Parathyroid adenoma (tissue), 2 donors: ENCODE results near the gene GPT2.

ENCODE experiments used
- H2AFZ ChIP-seq: fragments of 300-600 bp; sonication (generic); one replicate; pipeline ENCODE4 v1.7.0; 2017; ENCODE audit warnings: antibody characterized with exemption, mild to moderate bottlenecking
- H3K27ac ChIP-seq: fragments of 300-600 bp; sonication (generic); one replicate; pipeline ENCODE4 v1.7.0; 2017
- H3K27me3 ChIP-seq: fragments of 300-600 bp; sonication (generic); one replicate; pipeline ENCODE4 v1.7.0; 2017; ENCODE audit warnings: low read length; ENCODE audit not compliant: control insufficient read depth, insufficient read depth
- H3K36me3 ChIP-seq: fragments of 300-600 bp; sonication (generic); one replicate; pipeline ENCODE4 v1.7.0; 2017; ENCODE audit warnings: low read length; ENCODE audit not compliant: control insufficient read depth, insufficient read depth
- H3K4me1 ChIP-seq: fragments of 300-600 bp; sonication (generic); one replicate; pipeline ENCODE4 v1.7.0; 2017; ENCODE audit warnings: control low read depth
- H3K4me2 ChIP-seq: fragments of 300-600 bp; sonication (generic); one replicate; pipeline ENCODE4 v1.7.0; 2017; ENCODE audit warnings: low read length
- H3K4me3 ChIP-seq: fragments of 300-600 bp; sonication (generic); one replicate; pipeline ENCODE4 v1.7.0; 2017; ENCODE audit warnings: low read depth, low read length
- H3K79me2 ChIP-seq: fragments of 300-600 bp; sonication (generic); one replicate; pipeline ENCODE4 v1.7.0; 2017; ENCODE audit warnings: control low read depth
- H3K9ac ChIP-seq: fragments of 300-600 bp; sonication (generic); one replicate; pipeline ENCODE4 v1.7.0; 2017; ENCODE audit warnings: mild to moderate bottlenecking
- H3K9me3 ChIP-seq: fragments of 300-600 bp; sonication (generic); one replicate; pipeline ENCODE4 v1.7.0; 2017; ENCODE audit warnings: low read length; ENCODE audit not compliant: control insufficient read depth
- CTCF ChIP-seq: fragments of 300-600 bp; sonication (generic); IDR thresholded peaks from one replicate; pipeline ENCODE4 v1.7.0; 2017; ENCODE audit warnings: antibody characterized with exemption, mild to moderate bottlenecking
- donor health status: primary hyperparathyroidism.

GPT2 gene

DNA sequence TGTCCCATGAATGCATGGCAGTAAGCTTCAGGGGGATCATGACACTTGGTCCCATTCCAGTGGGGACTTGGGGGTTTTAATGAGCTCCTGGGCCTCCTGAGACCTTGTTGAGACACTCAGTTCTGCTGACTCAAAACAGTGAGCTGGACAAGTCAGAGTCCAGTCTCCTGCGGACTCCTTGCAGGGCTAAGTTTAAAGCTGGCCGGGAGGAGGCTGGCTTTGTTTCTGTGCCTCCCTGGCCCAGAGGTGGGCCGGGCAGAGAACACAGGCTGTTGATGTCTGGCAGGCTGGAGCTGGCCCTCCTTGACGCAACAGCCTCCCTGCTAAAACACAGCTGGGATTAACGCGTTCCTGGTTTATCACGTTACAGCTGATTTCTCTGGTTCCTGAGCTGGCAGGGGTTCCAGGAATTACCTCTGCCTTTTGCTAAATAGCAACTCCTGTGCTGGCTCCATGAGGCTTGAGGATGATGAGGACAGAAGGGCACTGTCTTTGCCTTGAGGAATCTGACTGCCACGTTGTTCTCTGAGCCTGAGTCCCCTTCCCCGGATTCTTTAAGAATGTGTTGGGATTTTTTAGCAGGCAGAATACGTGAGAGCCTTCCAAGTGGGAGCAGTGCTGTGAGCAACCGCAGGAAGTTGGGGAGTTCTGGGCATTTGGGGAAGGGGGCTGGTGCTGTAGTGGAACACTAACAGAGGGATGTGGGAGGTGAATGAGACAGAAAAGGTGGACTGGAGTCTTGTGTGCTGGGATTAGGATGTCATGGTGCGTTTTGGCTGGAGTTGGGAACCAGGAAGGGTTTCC is 2.0 kb downstream of the GPT2 start:
- no peak overlapping the region for H3K4me2 ChIP-seq
- no peaks in the 10 kb centered on the region for H3K36me3 ChIP-seq
- H3K4me1 ChIP-seq, result peaks cover 15% of the 10 kb centered on the region
- no peak overlapping the region for H3K9ac ChIP-seq
- H2AFZ ChIP-seq, result no peak overlapping the region
- no peaks in the 10 kb centered on the region for H3K27me3 ChIP-seq
- TF ChIP-seq CTCF, result no peak
- H3K9me3 ChIP-seq, result no peaks in the 10 kb centered on the region
- H3K4me3 ChIP-seq, result no peak overlapping the region
- H3K79me2 ChIP-seq, result peaks cover 9% of the 10 kb centered on the region
- no peak overlapping the region for H3K27ac ChIP-seq

GRCh38 chr16:46886764-46887523 is 2.8 kb downstream of the GPT2 start:
- H3K27me3 ChIP-seq, result no peaks in the 10 kb centered on the region
- no peak for TF ChIP-seq CTCF
- peaks cover 15% of the 10 kb centered on the region for H3K4me1 ChIP-seq
- H2AFZ ChIP-seq, result no peak overlapping the region
- H3K9ac ChIP-seq, result no peak overlapping the region
- H3K4me2 ChIP-seq, result no peak overlapping the region
- H3K36me3 ChIP-seq, result no peaks in the 10 kb centered on the region
- H3K4me3 ChIP-seq, result no peak overlapping the region
- H3K79me2 ChIP-seq, result peaks cover 9% of the 10 kb centered on the region
- no peaks in the 10 kb centered on the region for H3K9me3 ChIP-seq
- no peak overlapping the region for H3K27ac ChIP-seq

DNA sequence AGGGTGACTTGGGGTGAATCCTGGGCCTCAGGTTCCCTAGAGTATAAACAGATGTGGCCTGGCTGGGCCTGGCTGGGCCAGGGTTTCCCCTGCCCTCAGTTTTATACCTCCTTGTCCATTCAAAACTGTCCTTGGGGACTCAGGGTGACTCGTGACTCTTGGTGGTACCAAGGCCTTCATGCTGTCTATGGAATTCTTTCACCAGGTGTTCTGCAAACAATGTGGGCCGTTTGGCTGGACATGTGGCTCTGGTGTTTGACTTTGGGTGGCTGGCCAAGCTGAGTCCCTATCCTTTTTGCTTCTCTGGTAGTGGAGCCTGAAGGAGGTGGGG is 3.3 kb downstream of the GPT2 start:
- no peak for TF ChIP-seq CTCF

GRCh38 chr16:46889245-46889941 is 5.2 kb downstream of the GPT2 start:
- Histone ChIP-seq H3K27me3 (no peaks in the 10 kb centered on the region), H3K27ac (no peak overlapping the region), H3K79me2 (peaks cover 9% of the 10 kb centered on the region), H3K4me2 (no peak overlapping the region), H3K9ac (no peak overlapping the region), H3K4me1 (peaks cover 4% of the 10 kb centered on the region), H3K9me3 (no peaks in the 10 kb centered on the region), H2AFZ (no peak overlapping the region), H3K36me3 (no peaks in the 10 kb centered on the region), H3K4me3 (no peak overlapping the region)
- no peak for TF ChIP-seq CTCF

More for the DNA sequence above, 3.3 kb downstream of the GPT2 start:
- no peak overlapping the region for H3K4me3 ChIP-seq
- H3K4me2 ChIP-seq, result no peak overlapping the region
- no peak overlapping the region for H2AFZ ChIP-seq
- H3K9me3 ChIP-seq, result no peaks in the 10 kb centered on the region
- H3K9ac ChIP-seq, result no peak overlapping the region
- no peaks in the 10 kb centered on the region for H3K36me3 ChIP-seq
- H3K27ac ChIP-seq, result no peak overlapping the region
- no peaks in the 10 kb centered on the region for H3K27me3 ChIP-seq
- peaks cover 10% of the 10 kb centered on the region for H3K4me1 ChIP-seq
- peaks cover 9% of the 10 kb centered on the region for H3K79me2 ChIP-seq
